Urinary bladder (tissue), 4 donors: ENCODE results near the gene TSC22D2. TPM values are rescaled to one million over a fixed set of nuclear protein-coding genes. Genes with fewer than 3 reads are reported as not detected.

ENCODE experiments used
- DNase-seq: peaks from one replicate; pipeline ENCODE4 v3.0.0-alpha.2; 2015; ENCODE audit errors: extremely low spot score
- H3K27ac ChIP-seq: one replicate; pipeline ENCODE4 v1.5.1; 2013; ENCODE audit warnings: low read depth, mild to moderate bottlenecking, moderate library complexity
- H3K36me3 ChIP-seq: one replicate; pipeline ENCODE4 v1.6.1; 2013; ENCODE audit warnings: mild to moderate bottlenecking, moderate library complexity; ENCODE audit not compliant: insufficient read depth
- H3K4me1 ChIP-seq: one replicate; pipeline ENCODE4 v1.6.1; 2013; ENCODE audit warnings: mild to moderate bottlenecking, moderate library complexity; ENCODE audit not compliant: insufficient read depth
- H3K4me3 ChIP-seq: one replicate; pipeline ENCODE4 v1.5.1; 2013; ENCODE audit warnings: low read depth, low read length
- WGBS: extraction: QIAGEN DNeasy Blood & Tissue Kit; methylation state at CpG from one replicate; pipeline ENCODE4 v1.1.7; 2013; 5-methylcytosine and 5-hydroxymethylcytosine counted together
- polyA plus RNA-seq: library from polyadenylated mRNA; stranded (reverse); fragments of 200-250 nt; gene quantifications from one replicate; pipeline ENCODE4 v1.2.3, GENCODE V29; 2013
- total RNA-seq: library from RNA; depleted of rRNA; stranded (reverse); fragments of >200 nt; gene quantifications from one replicate; pipeline ENCODE4 v1.2.3, GENCODE V29; 2014
- donor health status: healthy with polysubstance abuse.
- donor health status: healthy.

The TSC22D2 gene
- total and polyA plus RNA-seq, 2 donors, result 16.3 to 48.3 TPM

DNA sequence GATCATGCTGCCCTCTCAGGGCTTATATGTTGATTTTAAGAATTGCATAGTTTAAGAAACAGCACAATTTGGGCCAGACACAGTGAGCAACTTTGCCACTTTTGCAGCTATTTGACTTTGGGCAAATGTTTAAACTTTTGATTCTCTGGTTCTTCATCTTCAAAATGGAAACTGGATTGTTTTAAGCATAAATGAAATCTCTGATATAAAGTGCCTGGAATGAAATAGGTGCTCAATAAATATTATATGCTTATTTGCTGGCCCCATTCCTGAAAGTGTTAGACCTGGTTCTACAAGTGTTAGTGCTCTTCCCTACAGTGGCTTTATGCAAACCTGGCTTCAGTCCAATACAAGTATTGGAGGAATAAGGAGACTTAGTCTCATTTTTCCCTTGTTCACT is 33.1 kb upstream of the TSC22D2 start:
- H3K27ac ChIP-seq, result no peak overlapping the region
- no peaks in the 10 kb centered on the region for H3K36me3 ChIP-seq
- H3K4me1 ChIP-seq, result no peaks in the 10 kb centered on the region
- H3K4me3 ChIP-seq, result no peak overlapping the region
- DNase-seq, result no peak

DNA sequence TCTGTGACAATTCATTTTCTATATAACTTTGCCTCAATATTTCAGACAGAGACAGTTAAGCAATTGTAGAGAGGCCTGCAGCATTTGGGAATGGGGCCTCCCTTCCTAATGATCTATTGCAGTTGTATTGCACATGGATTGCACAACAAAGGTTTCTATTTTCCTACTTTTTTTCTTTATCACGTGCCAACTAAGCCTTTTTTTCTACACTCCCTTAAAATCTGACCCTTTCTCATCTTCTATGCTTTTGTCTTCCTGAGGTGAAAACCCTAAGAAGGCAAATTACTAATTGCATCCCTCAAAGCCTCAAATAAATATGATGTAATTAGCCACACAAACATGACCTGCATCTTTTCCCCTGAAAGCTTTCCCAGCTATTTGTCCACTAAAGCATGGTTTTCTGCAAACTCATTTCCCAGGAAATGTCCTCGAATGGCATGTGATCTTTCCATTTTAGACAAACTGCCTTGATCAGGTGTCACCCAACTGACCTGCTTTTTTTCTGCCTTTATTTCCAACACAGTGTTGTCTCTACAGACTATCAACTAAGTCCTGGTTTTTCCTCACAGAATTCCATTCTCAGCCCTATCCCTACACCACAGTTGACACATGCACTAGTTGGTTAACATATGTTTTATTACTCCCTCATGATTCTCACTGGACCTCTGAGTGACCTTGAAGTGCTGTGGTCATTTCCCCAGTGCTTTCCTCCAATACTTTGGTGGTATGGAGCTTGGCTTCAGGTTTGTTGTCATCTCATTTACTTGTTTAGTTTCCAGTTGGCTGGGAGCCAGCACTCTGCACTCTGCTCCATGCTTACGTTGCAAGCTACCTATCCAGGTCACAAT is 31.9 kb upstream of the TSC22D2 start:
- Histone ChIP-seq H3K36me3 (no peaks in the 10 kb centered on the region), H3K4me1 (no peaks in the 10 kb centered on the region), H3K27ac (no peak overlapping the region), H3K4me3 (no peak overlapping the region)
- 53% methylated on average over 3 of the region's 3 CpGs for WGBS
- DNase-seq, result no peak

DNA sequence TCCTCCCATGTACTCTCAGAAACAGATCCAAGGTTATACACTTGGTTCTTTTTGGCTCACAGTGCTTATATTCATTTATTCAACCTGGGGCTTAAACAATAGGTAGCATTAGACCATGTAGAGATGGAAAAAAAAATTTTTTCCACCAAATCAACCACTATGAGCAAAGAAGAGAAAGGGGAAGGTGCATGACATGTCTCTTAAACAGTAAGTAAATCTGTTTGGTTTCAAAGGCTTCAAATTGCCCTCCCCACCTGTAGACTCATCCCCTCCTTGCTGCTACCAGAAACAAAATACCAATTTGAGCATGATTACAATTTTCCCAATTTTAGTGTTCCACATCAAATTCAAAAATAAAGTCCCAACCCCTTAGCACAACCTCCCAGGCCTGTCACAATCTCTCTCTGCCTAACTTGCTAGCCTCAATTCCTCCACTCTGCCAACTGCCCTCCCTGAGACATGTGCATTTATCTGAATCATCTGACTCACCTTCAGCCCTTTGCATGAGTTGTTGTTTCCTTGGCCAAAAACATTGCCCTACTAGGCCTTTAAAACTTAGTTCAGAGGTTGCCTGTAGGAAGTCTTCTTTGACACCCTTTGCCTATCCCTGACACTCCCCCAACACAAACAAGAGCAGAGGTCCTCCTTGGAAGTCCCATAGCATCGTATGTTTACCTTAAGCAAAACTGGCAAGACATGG is 30.3 kb upstream of the TSC22D2 start:
- H3K27ac ChIP-seq, result no peak overlapping the region
- no peaks in the 10 kb centered on the region for H3K36me3 ChIP-seq
- no peak for DNase-seq
- WGBS, result 68% methylated on average over 1 of the region's 1 CpG
- H3K4me3 ChIP-seq, result no peak overlapping the region
- no peaks in the 10 kb centered on the region for H3K4me1 ChIP-seq

DNA sequence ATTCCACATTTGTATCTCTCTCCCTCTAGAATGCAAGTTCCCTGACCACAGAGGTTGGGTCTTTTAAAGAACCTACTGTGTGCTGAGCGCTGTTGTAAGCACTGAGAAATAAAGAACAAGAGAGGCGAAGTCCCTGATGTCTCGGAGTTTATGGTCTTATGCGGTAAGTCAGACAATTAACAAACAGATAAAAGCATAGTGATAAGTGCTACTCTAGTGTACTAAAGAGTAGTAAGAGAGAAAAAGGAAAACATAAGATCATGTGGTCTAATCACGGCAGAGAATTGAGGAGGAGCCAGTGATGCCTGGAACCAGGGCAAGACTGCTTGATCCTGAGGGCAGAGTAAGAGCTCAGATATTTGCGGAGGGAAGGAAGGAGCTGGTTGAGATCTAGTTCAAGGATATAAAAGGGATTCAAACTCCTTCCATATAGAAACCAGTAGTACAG is 29.8 kb upstream of the TSC22D2 start:
- Histone ChIP-seq H3K36me3 (no peaks in the 10 kb centered on the region), H3K4me1 (no peaks in the 10 kb centered on the region), H3K27ac (no peak overlapping the region), H3K4me3 (no peak overlapping the region)
- no peak for DNase-seq
- 92% methylated on average over 6 of the region's 6 CpGs for WGBS

DNA sequence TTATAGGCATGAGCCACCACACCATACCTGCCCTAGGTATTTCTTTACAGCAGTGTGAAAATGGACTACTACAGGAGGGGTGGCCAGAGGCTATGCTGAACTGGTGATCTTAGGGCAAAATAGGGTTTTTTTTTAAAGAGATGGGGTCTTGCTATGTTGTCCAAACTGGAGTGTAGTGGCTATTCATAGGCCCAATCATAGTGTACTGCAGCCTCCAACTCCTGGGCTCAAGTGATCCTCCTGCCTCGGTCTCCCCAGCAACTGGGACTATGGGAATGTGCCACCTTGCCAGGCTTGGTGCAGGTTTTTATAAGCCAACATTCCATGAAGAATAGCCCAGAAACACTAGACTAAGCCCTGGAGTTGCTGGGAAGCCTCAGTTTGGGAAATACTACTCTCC is 28.6 kb upstream of the TSC22D2 start:
- H3K4me1 ChIP-seq, result no peaks in the 10 kb centered on the region
- DNase-seq, result no peak
- 100% methylated on average over 1 of the region's 1 CpG for WGBS
- H3K4me3 ChIP-seq, result no peak overlapping the region
- no peak overlapping the region for H3K27ac ChIP-seq
- no peaks in the 10 kb centered on the region for H3K36me3 ChIP-seq

DNA sequence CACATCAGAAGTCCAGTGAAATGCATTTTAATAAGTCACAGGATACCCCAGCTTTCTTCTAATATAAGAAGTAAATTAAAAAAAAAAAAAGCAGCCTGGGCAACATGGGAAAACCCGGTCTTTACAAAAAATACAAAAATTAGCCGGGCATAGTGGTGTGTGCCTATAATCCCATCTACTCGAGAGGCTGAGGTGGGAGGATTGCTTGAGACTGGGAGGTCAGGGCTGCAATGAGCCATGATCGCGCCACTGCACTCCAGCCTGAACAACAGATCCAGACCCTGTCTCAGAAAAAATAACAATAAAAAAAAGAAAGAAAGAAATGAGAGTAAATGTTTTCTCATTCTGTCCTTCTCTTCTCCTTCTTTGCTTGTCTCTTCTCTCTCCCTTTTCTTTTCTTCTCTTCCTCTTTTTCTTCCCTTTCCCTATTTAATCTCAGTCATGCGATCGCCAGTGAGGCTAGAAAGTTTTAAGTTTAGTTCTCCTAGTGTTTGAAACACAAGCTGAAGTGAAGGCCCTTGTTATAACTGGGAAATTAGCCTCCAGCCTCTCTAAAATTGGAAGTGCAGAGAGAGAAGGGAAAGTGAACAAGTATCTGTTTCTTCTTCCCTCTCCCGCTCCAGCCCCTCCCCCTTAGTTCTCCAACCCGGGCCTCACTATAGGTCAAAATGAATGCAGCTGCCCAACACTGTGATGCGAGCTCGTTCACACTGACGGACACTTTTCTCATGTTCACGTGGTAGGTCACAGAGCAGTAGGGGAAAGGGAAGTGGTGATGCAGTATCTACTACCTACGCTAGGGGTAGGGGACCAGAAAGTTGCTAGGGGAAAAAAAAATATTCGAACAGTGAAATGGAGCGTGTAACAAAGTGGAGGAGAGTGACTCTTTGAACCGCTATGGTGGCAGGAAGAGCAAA is 23.5 kb upstream of the TSC22D2 start:
- Histone ChIP-seq H3K27ac (no peak overlapping the region), H3K4me1 (no peaks in the 10 kb centered on the region), H3K36me3 (no peaks in the 10 kb centered on the region), H3K4me3 (no peak overlapping the region)
- 60% methylated on average over 17 of the region's 17 CpGs for WGBS
- no peak for DNase-seq

DNA sequence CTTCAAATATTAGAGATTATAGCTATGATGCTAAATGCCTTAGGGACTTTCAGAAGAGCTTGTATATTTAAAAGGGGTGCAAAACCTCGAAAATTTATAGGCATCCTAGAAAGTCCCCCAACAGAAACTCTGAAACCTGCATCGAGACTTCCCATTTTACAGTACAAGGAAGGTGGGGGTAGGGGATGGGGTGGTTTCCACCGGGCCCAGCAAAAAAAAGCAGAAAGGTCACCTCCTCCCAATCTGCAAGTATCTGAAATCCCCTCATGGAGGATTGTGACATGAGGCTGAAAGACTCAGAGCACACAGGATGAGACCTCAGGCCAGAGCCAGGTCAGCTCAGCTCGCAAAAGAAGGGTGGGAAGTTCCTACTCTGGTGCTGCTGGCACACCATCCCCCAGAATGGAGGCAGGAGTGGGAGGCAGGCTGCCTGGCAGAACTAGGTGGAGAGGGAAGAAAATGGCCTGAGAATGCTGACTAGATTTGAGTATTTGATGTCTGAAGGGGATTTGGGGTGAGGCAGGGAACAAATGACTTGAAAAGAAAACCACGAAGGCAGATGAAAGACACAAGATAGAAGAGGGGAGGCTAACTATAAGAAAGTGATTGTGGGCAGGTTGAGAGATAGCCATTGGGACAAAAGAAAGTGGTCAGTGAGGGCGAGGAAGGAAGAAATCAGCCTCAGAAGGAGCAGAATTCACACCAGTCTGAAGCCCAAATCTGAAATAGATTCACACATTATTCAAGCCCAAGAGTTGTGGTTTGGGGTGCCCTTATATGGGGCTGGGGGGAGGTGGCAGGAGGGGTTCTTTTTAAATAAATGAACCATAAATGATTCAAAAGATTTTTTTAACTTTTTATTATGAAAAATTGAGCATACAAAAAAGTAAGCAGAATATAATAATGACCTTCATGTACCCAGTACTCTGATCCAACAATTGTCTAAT is 22.5 kb upstream of the TSC22D2 start:
- WGBS, result 82% methylated on average over 6 of the region's 6 CpGs
- H3K4me1 ChIP-seq, result no peaks in the 10 kb centered on the region
- H3K4me3 ChIP-seq, result no peak overlapping the region
- H3K36me3 ChIP-seq, result no peaks in the 10 kb centered on the region
- no peak for DNase-seq
- no peak overlapping the region for H3K27ac ChIP-seq

DNA sequence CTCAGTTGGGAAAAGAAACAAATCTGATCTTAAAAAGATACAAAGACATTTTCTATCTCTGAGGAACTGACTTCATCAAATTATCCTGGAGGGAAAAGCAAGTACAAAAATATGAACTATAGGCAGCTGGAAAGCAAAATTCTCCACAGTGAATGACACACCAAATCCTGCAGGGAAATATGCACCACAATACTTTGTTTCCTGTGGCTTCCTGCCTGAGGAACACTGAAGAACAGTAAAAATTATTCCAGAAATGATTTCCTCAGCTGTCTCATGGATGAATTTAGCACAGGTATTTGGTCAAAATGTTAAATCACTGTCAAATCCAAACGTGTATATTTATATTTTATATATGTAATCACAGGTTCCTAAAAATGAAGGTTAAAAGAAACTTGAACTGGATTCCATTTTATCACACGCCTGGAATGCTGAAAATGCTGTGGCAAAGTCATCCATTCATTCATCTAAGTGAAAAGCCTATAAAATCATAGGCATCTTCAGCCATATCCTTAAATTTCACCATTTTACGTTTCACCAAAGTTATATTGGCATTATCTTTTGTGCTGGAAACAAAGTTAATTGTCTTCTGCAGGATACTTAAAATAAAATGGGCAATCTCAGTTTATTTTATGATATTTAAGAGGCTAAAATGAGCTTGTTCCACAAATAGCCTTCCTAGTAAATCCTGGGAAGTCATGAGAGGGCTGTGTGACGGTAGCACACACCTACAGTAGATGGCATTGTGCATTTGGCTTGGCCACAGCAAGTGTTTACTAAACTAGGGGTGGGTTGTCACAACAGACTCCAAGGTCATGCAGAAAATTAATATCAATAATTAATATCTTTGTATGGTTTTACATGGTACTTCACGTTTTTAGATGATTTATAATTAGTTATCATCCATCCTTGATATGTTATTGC is 19.3 kb upstream of the TSC22D2 start:
- no peak for DNase-seq
- WGBS, result 68% methylated on average over 5 of the region's 5 CpGs

DNA sequence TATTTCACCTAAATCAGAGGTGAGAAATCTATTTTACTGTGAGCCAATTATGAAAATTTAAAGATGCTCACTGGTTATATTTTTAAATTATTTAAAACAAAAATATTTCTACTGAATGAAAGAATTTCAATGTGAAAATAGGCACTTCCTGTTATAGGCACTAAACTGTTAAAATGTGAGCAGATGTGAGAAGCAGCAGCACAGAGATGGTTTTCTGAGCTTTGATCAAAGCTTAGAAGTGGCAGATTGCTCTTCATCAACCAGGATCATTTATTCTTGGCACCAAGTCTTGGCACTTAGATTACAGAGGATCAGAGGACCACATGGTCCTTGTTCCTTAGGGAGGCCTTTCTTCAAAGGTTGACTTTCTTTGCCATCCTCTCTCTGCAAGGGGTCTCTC is 18.0 kb upstream of the TSC22D2 start:
- Histone ChIP-seq H3K4me3 (no peak overlapping the region), H3K36me3 (no peaks in the 10 kb centered on the region), H3K27ac (no peak overlapping the region), H3K4me1 (no peaks in the 10 kb centered on the region)
- no peak for DNase-seq

More for the DNA sequence above, 19.3 kb upstream of the TSC22D2 start:
- H3K27ac ChIP-seq, result no peak overlapping the region
- no peaks in the 10 kb centered on the region for H3K4me1 ChIP-seq
- no peak overlapping the region for H3K4me3 ChIP-seq
- H3K36me3 ChIP-seq, result no peaks in the 10 kb centered on the region

DNA sequence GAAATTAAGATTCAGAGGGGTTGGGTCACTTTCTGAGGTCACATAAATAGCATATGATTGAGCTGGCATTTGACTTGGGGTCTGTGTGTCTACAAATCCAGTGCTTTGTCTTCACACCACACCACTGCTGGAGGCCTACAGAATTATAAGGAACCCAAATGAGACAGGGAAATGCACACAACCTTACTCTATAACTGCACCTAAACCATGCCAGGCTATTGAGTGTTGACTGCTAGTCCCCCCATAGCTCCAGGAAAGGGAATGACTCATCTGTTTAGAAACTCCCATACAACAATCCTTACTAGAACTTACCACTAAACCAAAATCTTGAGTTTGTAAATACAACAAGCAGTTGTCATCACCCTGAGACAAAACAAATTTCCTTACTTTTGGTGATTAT is 16.9 kb upstream of the TSC22D2 start:
- no peak overlapping the region for H3K4me3 ChIP-seq
- no peak for DNase-seq
- H3K4me1 ChIP-seq, result no peaks in the 10 kb centered on the region
- H3K27ac ChIP-seq, result no peak overlapping the region
- H3K36me3 ChIP-seq, result no peaks in the 10 kb centered on the region

DNA sequence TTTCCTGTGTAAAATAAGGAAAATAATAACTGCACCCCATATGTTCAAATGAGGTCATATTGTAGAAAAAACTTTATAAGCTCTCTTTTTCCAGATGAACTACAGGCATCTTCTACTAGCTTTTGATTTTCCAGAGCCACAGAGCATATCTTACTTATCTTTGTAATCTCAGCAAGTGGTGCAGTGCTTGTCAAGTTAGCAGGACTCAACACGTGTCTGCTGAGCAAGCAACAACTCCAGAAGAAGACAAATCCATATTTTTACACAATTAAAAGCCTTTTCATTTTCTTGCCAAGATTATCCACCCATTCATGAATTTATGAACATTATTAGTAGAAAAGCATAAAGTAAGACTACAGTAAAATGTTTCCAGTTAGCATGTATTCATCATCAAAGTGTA is 14.4 kb upstream of the TSC22D2 start:
- WGBS, result 36% methylated on average over 1 of the region's 1 CpG
- no peak for DNase-seq
- H3K4me1 ChIP-seq, result no peaks in the 10 kb centered on the region
- H3K4me3 ChIP-seq, result no peak overlapping the region
- no peaks in the 10 kb centered on the region for H3K36me3 ChIP-seq
- no peak overlapping the region for H3K27ac ChIP-seq

DNA sequence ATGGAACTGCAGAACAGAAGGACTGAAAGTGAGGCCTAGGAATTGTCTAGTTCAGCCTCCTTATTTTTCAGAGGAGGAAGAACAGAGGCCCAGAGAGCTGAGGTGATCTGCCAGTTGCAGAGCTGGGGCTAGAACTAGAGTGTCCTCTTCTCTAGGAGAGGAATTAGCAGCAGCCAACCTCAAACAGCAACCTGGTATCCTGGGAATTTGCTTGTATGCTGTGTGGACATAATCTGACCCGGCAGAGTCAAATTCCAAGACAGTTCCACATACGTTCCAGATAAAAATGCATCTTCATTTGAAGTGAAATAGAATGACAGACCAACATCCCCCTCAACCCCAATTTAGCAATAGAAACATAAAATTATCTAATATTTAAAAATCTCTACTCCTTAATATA is 13.5 kb upstream of the TSC22D2 start:
- 66% methylated on average over 2 of the region's 2 CpGs for WGBS
- no peak for DNase-seq
- Histone ChIP-seq H3K27ac (no peak overlapping the region), H3K4me3 (no peak overlapping the region), H3K4me1 (no peaks in the 10 kb centered on the region), H3K36me3 (no peaks in the 10 kb centered on the region)
